Stimulated activated CD4-positive, alpha-beta T cell treated with anti-CD3 and anti-CD28 coated beads, TNF-alpha, amount 100 ng/mL, for 24 hours (primary cell): ENCODE results near the gene ACP7.
"Not testable (repeated sequence)": the region's sequence is repeated elsewhere in the genome, so short reads cannot be mapped to it uniquely, and the experiment has no call there.

ENCODE experiments used
- DNase-seq, 3 experiments: peaks; one replicate each; pipeline ENCODE4 v3.0.0-alpha.2; 2020; ENCODE audit warnings: low read depth in 3 of 3

The ACP7 gene

DNA sequence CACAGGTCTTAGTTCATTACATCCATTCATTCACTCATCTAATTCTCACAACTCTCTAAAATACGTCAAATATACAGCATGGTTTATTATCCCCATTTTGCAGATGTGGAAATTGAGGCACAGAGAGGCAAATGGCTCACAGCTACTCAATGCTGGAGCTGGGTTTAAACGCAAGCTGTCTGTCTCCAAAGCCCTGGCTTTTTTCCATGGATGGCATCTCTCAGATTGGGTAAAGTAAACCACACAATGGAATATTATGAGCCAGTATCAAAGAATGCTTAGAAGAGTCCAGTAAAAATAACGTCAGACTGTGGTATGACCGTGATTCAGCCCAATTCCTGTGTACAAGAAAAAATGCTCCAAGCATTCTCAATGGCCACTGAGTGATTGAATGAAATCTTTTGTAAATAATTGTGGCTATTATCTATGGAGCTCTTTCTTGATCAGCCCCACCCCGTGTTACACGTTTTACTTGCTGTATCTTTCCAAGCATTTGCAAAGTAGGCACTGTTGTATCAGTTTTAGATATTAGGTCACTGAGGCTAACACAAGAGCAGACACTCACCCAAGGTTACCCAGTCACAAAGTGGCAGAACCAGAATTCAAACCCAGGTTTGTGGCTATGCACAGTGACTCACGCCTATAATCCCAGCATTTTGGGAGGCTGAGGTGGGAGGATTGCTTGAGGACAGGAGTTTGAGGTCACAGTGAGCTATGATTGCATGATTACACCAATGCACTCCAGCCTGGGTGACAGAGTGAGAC is 5.5 kb upstream of the ACP7 start:
- DNase-seq, result no peak

- no peak for DNase-seq
These were observed 3.7 kb upstream of the ACP7 start for GRCh38 chr19:39080431-39080830.

GRCh38 chr19:39082167-39082566 is 2.0 kb upstream of the ACP7 start:
- DNase-seq, result no peak

DNA sequence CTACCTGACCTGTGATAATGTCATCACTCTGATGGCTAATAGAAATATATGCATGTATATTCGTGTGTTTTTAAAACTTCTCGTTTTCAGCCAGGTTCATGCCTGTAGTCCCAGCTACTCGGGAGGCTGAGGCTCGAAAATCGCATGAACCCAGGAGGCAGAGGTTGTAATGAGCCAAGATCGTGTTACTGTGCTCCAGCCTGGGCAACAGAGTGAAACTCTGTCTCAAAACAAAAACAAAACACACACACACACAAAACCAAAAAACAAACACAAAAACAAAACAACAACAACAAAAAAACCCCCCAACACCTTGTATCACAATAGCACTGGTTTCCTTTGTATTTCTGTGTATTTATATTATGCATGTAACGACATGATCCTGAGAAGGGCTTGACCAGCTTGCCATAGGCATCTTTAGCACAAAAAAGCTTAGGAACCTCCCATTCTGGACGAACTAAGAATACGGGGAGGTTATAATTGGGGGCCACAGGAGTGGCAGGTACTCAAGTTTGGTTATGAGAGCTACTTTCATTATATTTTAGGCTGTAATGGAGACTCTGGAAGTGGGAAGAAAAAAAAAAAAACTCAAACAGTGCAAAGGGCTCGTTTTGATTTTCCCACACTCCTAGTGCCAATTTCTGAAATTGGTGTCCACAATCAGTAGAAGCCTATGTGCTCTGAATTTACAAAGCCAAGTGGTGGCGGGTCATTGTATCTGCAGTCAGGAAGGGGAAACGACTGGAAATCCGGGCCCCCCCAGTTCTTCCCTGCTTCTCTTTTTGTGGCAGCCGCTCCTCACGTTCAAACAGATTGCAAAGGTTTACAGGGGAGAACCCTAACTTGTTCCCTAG is 1.2 kb upstream of the ACP7 start:
- no peak for DNase-seq

DNA sequence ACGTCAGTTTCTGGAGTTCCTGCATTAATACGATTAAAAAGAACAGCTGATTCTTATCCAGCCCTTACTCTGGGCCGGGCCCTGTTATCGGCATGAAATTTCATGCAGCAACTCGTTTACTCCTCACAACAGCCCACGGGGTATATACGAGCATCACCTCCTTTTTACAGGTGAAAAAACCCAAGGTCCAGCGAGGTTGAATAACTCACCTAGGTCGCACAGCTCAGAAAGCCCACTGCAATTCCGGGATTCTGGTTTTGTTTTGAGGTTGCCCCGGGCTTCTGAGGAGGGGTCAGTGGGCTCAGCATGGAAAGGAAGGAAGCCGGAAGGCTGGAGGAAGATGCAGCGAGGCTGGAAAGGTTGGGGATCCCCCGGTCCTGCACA is 577 bp upstream of the ACP7 start:
- no peak for DNase-seq

DNA sequence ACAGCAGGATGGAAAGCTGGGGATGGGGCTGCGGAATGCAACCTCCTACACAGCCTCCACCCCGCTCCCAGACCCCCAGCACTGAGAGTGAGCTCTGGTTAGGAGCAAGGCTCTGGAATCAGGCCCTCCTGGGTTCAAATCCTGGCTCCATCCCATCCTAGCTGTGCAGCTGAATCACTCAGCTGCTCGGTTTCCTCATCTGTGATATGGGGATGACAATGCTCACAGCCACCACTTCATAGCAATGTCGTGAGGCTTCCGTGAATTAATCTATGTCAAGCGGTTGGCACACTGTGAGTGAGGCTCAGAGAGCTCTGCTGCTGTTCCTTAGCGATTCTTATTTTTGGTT is 538 bp downstream of the ACP7 start:
- DNase-seq, result no peak

GRCh38 chr19:39085392-39085791 is 1.2 kb downstream of the ACP7 start:
- DNase-seq, result no peak

- no peak for DNase-seq
These were observed 2.2 kb downstream of the ACP7 start for GRCh38 chr19:39086386-39086785.

DNA sequence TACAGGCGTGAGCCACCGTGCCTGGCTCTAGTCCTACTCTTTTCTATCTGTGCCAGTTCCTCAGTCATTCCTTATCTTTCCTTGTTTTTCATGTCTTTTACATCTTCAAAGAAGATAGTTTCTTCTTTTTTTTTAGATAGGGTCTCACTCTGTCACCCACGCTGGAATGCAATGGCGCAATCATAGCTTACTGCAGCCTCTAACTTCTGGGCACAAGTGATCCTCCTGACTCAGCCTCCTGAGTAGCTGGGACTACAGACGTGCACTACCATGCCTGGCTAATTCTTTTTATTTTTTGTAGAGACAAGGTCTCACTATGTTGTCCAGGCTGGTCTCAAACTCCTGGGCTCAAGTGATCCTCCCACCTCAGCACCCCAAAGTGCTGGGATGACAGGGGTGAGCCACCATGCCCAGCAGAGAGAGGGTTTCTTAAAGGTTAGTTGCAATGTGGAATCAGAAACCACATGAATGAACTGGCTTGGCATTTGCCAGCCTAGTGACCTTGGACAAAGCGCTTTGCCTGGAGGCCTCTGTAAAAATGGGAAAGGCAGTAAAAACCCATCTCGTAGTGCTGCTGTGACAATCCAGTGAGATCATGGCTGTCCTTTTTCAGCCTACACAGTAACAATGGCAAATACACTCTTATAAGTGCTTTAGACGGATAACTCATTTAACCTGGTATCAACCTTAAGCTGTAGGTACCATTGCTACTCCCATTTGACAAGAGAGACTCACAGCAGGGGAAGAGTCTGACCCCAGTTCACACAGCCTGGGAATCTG is 3.9 kb downstream of the ACP7 start:
- no peak for DNase-seq

DNA sequence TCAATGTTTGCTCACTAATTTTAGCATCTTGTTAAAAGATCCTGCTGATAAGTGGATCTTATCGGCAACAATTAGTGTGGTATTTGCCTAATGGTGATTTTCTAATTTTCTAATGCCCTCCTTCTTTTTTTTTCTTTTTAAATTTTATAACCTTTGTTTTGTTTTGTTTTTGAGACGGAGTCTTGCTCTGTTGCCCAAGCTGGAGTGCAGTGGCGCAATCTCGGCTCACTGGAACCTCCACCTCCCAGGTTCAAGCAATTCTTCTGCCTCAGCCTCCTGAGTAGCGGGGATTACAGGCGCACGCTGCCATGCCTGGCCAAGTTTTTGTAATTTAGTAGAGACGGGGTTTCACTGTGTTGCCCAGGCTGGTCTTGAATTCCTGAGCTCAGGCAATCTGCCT is 5.8 kb downstream of the ACP7 start:
- DNase-seq, result not testable (repeated sequence)

GRCh38 chr19:39090881-39091280 is 6.7 kb downstream of the ACP7 start:
- no peak for DNase-seq

GRCh38 chr19:39095799-39096540 is 11.8 kb downstream of the ACP7 start:
- DNase-seq, result not testable (repeated sequence)

DNA sequence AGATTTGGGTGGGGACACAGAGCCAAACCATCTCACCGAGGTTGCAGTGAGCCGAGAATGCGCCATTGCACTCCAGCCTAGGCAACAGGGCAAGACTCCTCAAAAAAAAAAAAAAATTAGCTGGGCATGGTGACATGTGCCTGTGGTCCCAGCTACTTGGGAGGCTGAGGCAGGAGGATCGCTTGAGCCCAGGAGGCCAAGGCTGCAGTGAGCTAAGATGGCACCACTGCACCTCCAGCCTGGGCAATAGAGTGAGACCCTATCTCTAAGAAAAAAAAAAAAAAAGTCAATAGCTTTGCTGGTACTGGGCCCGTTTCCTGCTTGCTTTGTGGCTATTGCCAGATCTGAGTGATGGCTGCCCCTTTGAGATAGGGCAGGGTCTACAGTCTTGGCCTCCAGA is 13.1 kb downstream of the ACP7 start:
- no peak for DNase-seq

DNA sequence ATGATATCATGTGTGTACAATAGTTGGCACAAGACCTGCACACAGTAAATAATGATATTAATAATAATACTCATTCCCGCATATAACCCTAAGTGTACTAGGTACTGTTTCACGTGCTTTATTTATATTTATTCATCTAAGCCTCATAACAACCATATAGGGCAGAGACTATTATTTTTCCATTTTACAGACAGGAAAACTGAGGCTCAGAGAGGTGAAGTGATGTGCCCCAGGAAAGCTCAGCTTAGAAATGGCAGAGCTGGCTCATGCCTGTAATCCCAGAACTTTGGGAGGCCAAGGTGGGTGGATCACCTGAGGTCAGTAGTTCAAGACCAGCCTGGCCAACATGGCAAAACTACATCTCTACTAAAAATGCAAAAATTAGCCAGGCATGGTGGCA is 13.6 kb downstream of the ACP7 start:
- no peak for DNase-seq

GRCh38 chr19:39098365-39099269 is 14.4 kb downstream of the ACP7 start:
- DNase-seq, result no peak

- DNase-seq, result no peak
These were observed 15.2 kb downstream of the ACP7 start for GRCh38 chr19:39099341-39099740.

GRCh38 chr19:39100500-39101166 is 16.5 kb downstream of the ACP7 start:
- no peak for DNase-seq

GRCh38 chr19:39103151-39103550 is 19.0 kb downstream of the ACP7 start:
- no peak for DNase-seq

GRCh38 chr19:39104186-39104596 is 20.0 kb downstream of the ACP7 start:
- DNase-seq, result no peak

- no peak for DNase-seq
These were observed 22.0 kb downstream of the ACP7 start for GRCh38 chr19:39106194-39106593.
